Uterus (tissue), 4 donors: ENCODE results near the gene ZNF740. TPM values are rescaled to one million over a fixed set of nuclear protein-coding genes. Genes with fewer than 3 reads are reported as not detected.

Experiments
- DNase-seq, 2 donors: peaks; one replicate each; pipeline ENCODE4 v3.0.0-alpha.2; 2019 to 2020
- H3K27ac ChIP-seq, 2 donors: fragments of 200-600 bp; sonication (generic); 1 replicate in 1 of 2; 2 replicates in 1 of 2; pipeline ENCODE4 v1.5.1; 2016 to 2018
- H3K27me3 ChIP-seq, 2 donors: fragments of 200-600 bp; sonication (generic); one replicate each; pipeline ENCODE4 v1.5.1; 2018 to 2019; ENCODE audit warnings: control low read depth in 1 of 2
- H3K36me3 ChIP-seq, 2 donors: fragments of 200-600 bp; sonication (generic); one replicate each; pipeline ENCODE4 v1.5.1; 2019; ENCODE audit warnings: control low read depth in 1 of 2
- H3K4me1 ChIP-seq, 2 donors: fragments of 200-600 bp; sonication (generic); one replicate each; pipeline ENCODE4 v1.5.1; 2018 to 2019; ENCODE audit warnings: control low read depth in 1 of 2
- H3K4me3 ChIP-seq, 2 donors: fragments of 200-600 bp; sonication (generic); 1 replicate in 1 of 2; 2 replicates in 1 of 2; pipeline ENCODE4 v1.5.1; 2018 to 2019; ENCODE audit warnings: mild to moderate bottlenecking in 1 of 2
- H3K9me3 ChIP-seq, 2 donors: fragments of 200-600 bp; sonication (generic); one replicate each; pipeline ENCODE4 v1.5.1; 2019; ENCODE audit warnings: control low read depth in 1 of 2
- CTCF ChIP-seq, 4 experiments: fragments of 200-600 bp in 2 of 4; fragments of 450-650 bp in 2 of 4; sonication (generic) in 2 of 4; IDR thresholded peaks; one replicate each; pipeline ENCODE4 v1.5.1; 2016 to 2019; ENCODE audit warnings: antibody characterized with exemption in 4 of 4, mild to moderate bottlenecking in 2 of 4, moderate library complexity in 1 of 4
- POLR2A ChIP-seq, 2 donors: fragments of 450-650 bp; IDR thresholded peaks; one replicate each; pipeline ENCODE4 v1.6.1; 2016; ENCODE audit warnings: antibody characterized with exemption in 2 of 2, mild to moderate bottlenecking in 1 of 2, moderate library complexity in 1 of 2
- intact Hi-C: fragments of 100-400 bp; cut with DNase I; formaldehyde crosslinking; loops from one replicate; pipeline ENCODE4 v1.15.1; 2023; ENCODE audit warnings: low total_unique reads
- total RNA-seq, 4 donors: library from RNA; depleted of rRNA in 3 of 4; stranded (reverse); fragments of >200 nt in 3 of 4; gene quantifications; one replicate each; pipeline versions ENCODE4 v1.1.0 to v1.2.4, GENCODE V29; 2014 to 2023
- donor health status: DM: yes; HTN: yes; CAD: no.

The ZNF740 gene
- total RNA-seq, 4 donors from 2014 or later: 7.7 to 55.5 (median 25.9) TPM

- Histone ChIP-seq H3K36me3 (no peaks in the 10 kb centered on the region), H3K27ac (no peak overlapping the region), H3K27me3 (no peaks in the 10 kb centered on the region), H3K9me3 (no peaks in the 10 kb centered on the region), H3K4me1 (peaks cover 0 to 6% of the 10 kb centered on the region in 2 donors), H3K4me3 (no peak overlapping the region)
- TF ChIP-seq CTCF (IDR thresholded peaks at IDR 0.05) (no peak), POLR2A (IDR thresholded peaks at IDR 0.05) (no peak)
- intact Hi-C loops: loop anchor here (10.0 kb wide), 1 partner anchor 129 kb away; no protein-coding TSS in a partner anchor
- DNase-seq: no peak
Observed at GRCh38 chr12:53193985-53194716, 13.6 kb downstream of the ZNF740 start.

GRCh38 chr12:53194973-53195372 lies 14.5 kb downstream of the ZNF740 start:
- DNase-seq: no peak
- TF ChIP-seq CTCF (IDR thresholded peaks at IDR 0.05) (no peak), POLR2A (IDR thresholded peaks at IDR 0.05) (no peak)
- Histone ChIP-seq H3K9me3 (no peaks in the 10 kb centered on the region), H3K4me3 (no peak overlapping the region), H3K27ac (no peak overlapping the region), H3K4me1 (peaks cover 0 to 6% of the 10 kb centered on the region in 2 donors), H3K27me3 (no peaks in the 10 kb centered on the region), H3K36me3 (no peaks in the 10 kb centered on the region)
- intact Hi-C loops: loop anchor here (10.0 kb wide), 1 partner anchor 130 kb away; no protein-coding TSS in a partner anchor

- Histone ChIP-seq H3K36me3 (no peaks in the 10 kb centered on the region), H3K4me3 (no peak overlapping the region), H3K4me1 (peaks cover 0 to 6% of the 10 kb centered on the region in 2 donors), H3K9me3 (no peaks in the 10 kb centered on the region), H3K27ac (no peak overlapping the region), H3K27me3 (no peaks in the 10 kb centered on the region)
- DNase-seq: no peak
- TF ChIP-seq POLR2A (IDR thresholded peaks at IDR 0.05) (no peak), CTCF (IDR thresholded peaks at IDR 0.05) (no peak)
- intact Hi-C loops: loop anchor here (10.0 kb wide), 1 partner anchor 131 kb away; no protein-coding TSS in a partner anchor
Observed at GRCh38 chr12:53195516-53196420, 15.2 kb downstream of the ZNF740 start.

GRCh38 chr12:53196486-53196885 lies 16.0 kb downstream of the ZNF740 start:
- no peaks in the 10 kb centered on the region for H3K27me3 ChIP-seq
- no peaks in the 10 kb centered on the region for H3K9me3 ChIP-seq
- no peaks in the 10 kb centered on the region for H3K36me3 ChIP-seq
- intact Hi-C loops: loop anchor here (10.0 kb wide), 1 partner anchor 132 kb away; no protein-coding TSS in a partner anchor
- H3K4me3 ChIP-seq: no peak overlapping the region
- H3K4me1 ChIP-seq: peaks cover 0 to 6% of the 10 kb centered on the region in 2 donors
- no peak overlapping the region for H3K27ac ChIP-seq
- TF ChIP-seq POLR2A (IDR thresholded peaks at IDR 0.05) (no peak), CTCF (IDR thresholded peaks at IDR 0.05) (no peak)
- no peak for DNase-seq
